Measurements from ENCODE around the gene CAMTA1. TPM values are rescaled to one million over a fixed set of nuclear protein-coding genes. Genes with fewer than 3 reads are reported as not detected.

Gene CAMTA1
- total and polyA plus RNA-seq, 9 of the 15 experiments (the other 6 are each of a cell fraction or from before 2014, with no cell fraction given): 43.9 to 161 (median 65.9) TPM

DNA sequence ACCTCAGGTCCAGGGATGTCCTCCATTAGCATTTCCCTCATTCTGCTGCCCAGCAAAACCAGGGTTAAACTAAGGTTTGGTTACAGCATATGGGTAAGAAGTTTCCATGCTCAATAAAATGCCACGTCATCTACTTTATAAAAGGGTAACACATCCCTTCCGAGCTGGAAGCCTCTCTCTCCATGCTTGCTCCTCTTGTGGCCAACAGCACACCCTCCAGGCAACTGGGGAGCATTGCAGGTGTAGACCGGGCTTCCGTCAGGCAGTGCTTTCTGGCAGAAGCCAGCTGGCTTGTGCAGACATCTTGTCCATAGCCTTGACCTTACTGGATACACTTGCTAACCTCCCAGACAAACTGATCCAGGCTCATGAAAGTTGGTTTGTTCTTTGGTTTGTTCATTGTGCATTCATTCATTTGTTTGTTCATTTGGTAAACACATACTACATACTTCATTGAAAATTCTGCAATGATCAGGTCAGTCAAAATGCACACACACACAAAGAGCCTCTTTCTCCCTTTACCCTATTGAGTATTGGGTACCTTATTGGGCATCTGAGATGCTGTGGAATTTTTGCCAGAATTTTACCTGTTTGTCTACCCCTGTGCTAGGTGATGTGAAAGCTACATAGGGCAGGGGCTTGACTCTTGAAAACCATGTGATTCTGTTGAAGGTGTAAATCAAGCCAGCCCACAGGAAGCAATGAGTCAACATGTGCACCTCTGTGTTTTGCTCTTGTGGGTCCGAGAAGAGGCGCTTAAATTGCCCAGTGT lies 422.8 kb downstream of the CAMTA1 start (continued):
- TF ChIP-seq, protein P1, sequence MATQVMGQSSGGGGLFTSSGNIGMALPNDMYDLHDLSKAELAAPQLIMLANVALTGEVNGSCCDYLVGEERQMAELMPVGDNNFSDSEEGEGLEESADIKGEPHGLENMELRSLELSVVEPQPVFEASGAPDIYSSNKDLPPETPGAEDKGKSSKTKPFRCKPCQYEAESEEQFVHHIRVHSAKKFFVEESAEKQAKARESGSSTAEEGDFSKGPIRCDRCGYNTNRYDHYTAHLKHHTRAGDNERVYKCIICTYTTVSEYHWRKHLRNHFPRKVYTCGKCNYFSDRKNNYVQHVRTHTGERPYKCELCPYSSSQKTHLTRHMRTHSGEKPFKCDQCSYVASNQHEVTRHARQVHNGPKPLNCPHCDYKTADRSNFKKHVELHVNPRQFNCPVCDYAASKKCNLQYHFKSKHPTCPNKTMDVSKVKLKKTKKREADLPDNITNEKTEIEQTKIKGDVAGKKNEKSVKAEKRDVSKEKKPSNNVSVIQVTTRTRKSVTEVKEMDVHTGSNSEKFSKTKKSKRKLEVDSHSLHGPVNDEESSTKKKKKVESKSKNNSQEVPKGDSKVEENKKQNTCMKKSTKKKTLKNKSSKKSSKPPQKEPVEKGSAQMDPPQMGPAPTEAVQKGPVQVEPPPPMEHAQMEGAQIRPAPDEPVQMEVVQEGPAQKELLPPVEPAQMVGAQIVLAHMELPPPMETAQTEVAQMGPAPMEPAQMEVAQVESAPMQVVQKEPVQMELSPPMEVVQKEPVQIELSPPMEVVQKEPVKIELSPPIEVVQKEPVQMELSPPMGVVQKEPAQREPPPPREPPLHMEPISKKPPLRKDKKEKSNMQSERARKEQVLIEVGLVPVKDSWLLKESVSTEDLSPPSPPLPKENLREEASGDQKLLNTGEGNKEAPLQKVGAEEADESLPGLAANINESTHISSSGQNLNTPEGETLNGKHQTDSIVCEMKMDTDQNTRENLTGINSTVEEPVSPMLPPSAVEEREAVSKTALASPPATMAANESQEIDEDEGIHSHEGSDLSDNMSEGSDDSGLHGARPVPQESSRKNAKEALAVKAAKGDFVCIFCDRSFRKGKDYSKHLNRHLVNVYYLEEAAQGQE (IDR thresholded peaks at IDR 0.05; ENCODE audit: borderline replicate concordance): peak; percentile 66
- TF ChIP-seq, protein P1 (CRISPR knock-in tag; IDR thresholded peaks at IDR 0.05; ENCODE audit: low read depth): no peak
- TF ChIP-seq, protein P2, sequence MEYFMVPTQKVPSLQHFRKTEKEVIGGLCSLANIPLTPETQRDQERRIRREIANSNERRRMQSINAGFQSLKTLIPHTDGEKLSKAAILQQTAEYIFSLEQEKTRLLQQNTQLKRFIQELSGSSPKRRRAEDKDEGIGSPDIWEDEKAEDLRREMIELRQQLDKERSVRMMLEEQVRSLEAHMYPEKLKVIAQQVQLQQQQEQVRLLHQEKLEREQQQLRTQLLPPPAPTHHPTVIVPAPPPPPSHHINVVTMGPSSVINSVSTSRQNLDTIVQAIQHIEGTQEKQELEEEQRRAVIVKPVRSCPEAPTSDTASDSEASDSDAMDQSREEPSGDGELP (CRISPR knock-in tag; IDR thresholded peaks at IDR 0.05; ENCODE audit: borderline replicate concordance): peak; percentile 55; the same call in 1 of the 2 replicates
- TF ChIP-seq MAFG (tag; conservative IDR thresholded peaks at IDR 0.05) (peak; percentile 93), MAFK (IDR thresholded peaks at IDR 0.05; ENCODE audit: low read length) (peak; percentile 82)
- TF ChIP-seq, protein P3, sequence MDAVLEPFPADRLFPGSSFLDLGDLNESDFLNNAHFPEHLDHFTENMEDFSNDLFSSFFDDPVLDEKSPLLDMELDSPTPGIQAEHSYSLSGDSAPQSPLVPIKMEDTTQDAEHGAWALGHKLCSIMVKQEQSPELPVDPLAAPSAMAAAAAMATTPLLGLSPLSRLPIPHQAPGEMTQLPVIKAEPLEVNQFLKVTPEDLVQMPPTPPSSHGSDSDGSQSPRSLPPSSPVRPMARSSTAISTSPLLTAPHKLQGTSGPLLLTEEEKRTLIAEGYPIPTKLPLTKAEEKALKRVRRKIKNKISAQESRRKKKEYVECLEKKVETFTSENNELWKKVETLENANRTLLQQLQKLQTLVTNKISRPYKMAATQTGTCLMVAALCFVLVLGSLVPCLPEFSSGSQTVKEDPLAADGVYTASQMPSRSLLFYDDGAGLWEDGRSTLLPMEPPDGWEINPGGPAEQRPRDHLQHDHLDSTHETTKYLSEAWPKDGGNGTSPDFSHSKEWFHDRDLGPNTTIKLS (IDR thresholded peaks at IDR 0.05; ENCODE audit: borderline replicate concordance, low read depth): peak; percentile 65; the same call in 1 of the 2 replicates
- TF ChIP-seq, protein P4, sequence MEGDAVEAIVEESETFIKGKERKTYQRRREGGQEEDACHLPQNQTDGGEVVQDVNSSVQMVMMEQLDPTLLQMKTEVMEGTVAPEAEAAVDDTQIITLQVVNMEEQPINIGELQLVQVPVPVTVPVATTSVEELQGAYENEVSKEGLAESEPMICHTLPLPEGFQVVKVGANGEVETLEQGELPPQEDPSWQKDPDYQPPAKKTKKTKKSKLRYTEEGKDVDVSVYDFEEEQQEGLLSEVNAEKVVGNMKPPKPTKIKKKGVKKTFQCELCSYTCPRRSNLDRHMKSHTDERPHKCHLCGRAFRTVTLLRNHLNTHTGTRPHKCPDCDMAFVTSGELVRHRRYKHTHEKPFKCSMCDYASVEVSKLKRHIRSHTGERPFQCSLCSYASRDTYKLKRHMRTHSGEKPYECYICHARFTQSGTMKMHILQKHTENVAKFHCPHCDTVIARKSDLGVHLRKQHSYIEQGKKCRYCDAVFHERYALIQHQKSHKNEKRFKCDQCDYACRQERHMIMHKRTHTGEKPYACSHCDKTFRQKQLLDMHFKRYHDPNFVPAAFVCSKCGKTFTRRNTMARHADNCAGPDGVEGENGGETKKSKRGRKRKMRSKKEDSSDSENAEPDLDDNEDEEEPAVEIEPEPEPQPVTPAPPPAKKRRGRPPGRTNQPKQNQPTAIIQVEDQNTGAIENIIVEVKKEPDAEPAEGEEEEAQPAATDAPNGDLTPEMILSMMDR (IDR thresholded peaks at IDR 0.05 in 2 of 3, conservative IDR thresholded peaks at IDR 0.05 in 1 of 3; ENCODE audit: insufficient read depth in 2 of 3, low read depth in 1 of 3, low read length in 3 of 3): peak; percentile 83 to 91 (median 90)
